Stimulated activated CD8-positive, alpha-beta memory T cell treated with anti-CD3 and anti-CD28 coated beads, Interleukin-15, amount 100 ng/mL, for 24 hours (primary cell): ENCODE results near the gene TMEM266.

Experiments
- DNase-seq: peaks from one replicate; pipeline ENCODE4 v3.0.0-alpha.2; 2020; ENCODE audit warnings: low read depth

TMEM266 gene

DNA sequence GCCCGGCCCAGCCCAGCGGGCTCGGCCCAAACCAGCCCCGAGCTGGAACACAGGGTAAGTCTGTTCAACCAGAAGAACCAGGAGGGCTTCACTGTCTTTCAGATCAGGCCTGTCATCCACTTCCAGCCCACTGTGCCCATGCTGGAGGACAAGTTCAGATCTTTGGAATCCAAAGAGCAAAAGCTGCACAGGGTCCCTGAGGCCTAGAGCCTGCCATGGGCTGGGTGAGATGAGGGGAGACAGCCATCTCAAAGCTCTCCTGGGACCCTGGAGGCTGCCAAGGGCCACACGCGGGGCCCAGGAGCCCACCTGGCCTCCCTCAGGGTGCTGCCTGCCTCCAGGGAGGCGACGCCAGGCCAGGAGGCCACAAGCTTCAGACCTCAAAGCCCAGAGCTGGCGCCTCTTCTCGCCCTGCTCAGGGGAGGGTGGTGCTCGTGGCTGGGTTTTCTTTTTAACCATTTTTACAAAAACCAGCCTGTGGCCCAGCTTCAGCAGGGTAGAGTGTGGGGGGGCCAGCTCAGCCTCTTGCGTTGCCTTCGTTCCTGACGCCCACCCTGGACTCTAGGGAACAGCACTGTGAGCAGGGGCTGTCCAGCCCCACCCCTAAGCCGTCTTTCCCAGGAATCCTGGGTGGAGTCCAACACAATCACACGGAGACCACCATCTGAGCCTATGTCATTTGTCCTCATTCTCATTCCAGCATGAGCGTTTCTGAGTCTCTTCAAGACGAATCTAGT, 144.5 kb downstream of the TMEM266 start:
- DNase-seq, result no peak

DNA sequence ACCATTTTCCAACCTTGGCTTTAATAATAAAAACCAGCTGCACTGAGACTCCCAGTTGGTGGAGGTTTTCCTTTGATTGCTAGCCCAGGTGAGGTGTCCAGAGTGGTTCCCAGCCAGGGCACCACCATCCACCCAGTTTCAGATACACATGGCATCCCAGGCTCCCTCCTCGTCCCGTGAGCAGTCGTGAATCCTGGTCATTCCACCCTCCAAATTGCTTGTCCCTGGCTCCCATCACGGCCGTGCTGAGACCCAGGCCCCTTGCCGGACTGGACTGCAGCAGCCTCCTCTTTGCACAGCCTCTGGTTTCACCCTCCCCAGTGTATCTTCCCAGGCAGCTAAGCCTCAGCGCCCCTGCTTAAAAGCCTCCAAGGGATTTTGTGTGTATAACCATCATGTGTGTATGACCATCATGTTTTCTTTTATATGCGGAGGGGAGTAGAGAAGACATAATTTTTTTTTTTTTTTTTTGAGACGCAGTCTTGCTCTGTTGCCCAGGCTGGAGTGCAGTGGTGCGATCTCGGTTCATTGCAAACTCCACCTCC, 145.2 kb downstream of the TMEM266 start:
- DNase-seq, result no peak

DNA sequence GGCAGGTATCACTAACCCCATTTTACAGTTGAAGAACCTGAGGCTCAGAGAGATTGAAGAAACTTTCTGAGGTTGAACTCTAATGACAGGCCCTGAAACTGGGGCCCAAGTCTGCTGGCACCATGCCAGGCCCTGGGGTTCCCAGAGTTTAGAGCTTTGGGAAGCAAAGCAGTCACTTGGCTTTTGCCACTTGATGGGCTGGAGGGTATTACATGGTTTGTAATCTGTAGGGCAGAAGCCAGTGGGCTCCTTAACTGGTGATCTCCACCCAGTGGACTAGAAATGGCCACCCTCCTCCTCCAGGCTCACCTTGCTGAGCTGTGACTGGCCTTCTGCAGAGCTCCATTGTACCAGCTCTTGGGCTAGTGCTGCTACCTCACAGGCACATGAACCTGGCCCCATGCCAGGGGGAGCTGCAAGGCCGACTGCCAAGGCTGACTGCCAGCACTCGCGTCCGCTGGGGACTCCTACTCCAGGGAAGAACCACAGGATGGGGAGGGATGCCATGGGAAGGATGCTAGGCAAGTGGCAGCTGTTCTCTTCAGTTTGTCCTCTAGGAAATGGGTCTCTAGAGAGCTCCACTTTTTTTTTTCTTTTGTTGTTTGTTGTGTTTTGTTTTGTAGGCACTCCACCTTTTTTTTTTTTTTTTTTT, 146.7 kb downstream of the TMEM266 start:
- no peak for DNase-seq

DNA sequence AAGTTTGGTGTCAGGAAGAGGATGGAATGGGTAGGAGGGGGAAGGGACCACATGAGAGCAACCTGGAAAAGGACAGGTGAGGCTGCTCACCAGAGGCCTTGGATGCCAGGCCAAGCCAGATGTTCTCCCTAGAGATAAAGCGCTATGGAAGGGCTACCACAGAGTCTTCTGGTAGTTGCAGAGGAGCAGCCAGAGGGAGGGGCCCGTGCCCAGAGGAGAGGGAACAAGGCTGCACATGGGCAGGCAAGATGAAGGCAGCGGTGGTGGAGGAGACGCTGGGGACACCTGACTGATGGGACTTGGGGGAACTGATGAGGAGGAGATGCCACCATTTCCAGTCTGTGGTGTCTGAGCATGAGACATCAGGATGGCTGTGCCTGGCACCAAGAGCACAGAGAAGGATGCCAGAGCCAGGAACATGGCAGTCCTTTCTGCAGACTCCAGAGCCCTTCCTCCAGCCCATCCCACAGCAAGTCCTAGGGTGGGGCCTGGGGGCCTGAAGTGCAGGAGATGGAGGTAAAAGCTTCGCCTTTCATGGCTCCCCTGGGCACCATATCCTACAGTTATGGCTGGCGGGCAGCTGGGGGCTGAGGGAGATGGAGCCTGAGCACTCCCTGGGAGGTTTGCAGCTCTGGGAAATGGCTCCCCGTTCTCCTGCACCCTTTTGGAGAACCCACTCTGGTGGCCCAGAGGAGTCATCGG, 148.4 kb downstream of the TMEM266 start:
- no peak for DNase-seq

DNA sequence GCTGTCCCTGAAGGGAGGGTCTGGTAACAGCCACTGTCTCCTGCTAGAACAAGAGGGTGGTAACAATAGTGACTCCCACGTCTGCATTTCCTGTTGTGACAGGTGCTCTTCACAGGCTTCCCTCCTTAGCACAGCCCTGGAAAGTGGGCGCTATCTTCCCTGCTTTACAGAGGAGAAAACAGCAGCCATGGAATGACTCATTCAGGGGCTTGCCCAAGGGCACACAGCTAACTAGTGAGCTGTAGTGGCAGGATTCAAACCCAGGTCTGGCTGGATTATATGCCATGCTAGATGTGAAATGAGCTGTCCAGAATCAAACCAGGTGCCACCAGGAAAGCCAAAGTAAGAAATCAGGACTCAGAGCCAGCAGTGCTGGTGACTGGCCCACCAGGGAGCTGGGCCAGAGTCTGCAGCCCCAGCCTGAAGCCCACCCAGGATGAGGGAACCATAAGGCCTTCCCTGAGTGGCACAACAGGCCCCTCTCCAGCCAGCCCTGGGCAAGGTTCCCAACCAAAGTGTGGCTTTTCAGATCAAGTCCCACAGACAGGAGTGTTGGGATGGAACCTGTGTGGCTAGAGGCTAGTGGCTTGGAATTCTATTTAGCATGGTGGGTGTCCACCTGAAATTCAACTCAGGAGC, 149.1 kb downstream of the TMEM266 start:
- DNase-seq, result no peak

DNA sequence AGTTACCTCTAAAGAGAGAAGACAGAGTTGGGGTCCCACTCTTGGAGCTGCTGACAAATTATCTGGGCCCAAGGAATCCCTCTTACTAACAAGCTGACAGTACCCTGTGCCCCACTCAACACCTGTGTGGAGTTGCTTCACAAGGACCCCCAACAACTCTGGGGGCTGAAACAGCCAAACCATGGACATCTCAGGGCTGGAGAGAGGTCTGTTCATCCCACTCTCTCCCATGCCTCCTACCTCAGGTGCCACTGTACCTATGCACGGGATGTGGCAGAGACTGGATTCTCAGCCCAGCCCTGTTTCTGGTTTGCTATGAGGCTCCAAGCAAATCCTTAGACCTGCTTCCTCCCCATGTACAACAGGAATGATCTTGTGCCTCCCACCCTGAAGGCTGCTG, 149.7 kb downstream of the TMEM266 start:
- DNase-seq, result no peak

DNA sequence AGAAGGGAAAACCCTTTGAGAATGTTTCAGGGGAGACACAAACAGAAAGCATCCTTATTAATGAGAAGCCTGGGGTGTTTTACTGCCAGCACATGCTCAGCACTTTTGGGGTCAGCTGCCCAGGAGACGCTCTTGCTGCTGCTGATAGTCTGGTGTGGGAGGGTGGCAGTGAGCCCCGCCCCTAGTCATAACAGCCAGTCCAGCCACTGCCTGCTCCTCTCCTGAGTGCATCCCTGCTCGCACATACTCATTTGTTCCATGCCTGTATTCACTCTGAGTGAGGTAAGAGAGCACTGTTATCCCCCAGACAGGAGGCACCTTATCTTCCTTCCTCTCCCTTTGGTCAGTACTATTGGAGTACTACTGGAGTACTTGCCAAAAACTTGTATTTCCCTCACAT, 150.2 kb downstream of the TMEM266 start:
- no peak for DNase-seq

DNA sequence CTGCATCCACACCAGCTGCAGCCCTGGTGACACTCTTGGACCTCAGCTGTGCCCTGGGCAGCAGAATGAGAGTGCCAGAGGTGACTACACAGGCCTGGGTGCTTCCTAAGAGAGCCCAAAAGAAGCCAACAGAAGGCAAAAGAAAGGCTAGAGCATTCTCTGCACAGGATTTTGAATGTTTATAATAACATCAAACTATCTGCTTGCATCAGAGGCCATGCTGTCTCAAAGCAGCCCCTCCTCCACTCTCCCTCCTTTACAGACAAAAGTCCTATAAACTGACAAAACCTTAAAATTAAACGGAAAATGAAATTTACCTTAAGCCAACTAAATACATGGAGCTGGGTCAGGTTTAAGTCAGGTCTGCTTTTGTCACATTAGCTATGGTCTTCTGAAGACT, 155.8 kb downstream of the TMEM266 start:
- no peak for DNase-seq

DNA sequence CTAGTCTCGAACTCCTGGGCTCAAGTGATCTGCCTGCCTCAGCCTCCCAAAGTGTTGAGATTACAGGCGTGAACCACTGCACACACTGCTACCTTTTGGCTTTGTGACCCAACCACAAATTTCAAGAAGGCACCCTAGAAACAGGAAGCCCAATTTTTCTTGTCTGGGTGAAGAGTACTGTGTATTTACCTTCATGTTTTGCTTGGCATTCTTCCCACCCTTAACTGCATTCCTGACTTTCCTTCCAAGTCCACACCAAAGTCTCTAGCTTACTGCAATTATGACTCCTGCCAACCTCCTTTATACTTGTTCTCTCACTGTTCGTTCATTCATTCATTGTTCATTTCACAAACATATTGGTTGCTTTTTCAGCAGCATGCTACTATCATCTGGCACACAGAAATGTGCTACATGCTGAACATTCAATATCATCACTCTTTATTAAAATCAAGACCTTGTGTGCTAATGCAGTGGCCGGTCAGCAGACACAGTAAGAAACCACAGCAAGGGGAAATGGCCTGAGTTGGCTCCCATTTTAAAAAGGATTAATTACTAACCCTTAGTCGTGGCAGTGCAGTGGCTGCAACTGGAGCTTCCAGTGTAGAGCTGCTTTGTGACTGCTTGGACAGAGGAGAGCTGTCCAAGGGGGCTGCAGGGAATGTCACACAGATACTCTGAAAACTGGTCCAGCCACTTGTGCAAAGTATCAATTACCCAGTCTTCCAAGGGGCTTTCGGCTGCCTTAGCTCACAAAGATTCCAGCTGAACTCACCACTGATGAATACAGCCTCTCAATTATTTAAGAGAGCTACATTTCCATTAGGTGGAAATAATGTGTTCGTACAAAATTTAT, 157.5 kb downstream of the TMEM266 start:
- DNase-seq, result no peak

DNA sequence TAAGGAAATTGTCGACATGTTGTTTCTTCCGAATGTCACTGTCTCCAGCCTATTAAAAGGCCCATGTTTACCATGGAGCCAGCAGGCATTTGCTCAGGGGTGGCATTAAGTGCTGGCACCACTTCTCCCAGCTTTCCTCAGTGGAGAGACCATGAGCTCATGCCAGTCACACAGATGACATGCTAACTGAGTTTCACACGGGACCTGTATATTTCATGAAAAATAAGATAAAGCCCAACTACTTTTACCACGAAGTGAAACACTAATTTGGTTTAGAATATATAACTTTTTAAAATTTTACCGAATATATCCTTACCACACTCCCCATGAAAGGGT, 158.1 kb downstream of the TMEM266 start:
- no peak for DNase-seq

DNA sequence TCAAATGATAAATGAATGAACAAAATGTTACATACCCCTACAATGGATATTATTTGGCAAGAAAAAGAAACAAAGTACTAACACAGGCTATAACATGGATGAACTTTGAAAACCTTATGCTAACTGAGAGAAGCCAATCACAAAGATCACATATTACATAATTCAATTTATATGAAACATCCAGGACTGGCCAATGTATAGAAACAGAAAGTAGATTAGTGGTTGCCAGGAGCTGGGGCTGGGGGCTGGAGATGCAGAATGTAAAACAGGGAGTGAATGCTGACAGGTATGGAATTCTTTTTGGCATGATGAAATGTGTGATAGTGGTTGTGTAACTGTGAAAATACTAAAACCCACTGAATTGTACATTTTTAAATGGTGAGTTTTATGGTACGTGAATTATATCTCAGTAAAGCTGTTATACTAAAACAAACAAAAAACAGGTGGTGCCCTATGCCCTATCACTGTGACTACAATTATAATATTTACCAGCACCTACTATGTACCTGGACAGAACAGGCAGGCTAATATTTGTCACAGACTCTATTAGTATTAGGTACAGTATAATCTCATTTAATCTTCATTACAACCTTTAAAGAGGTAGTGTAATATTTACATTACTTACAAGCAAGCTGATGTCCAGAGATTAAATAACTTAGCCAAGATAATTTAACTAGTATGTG, 161.4 kb downstream of the TMEM266 start:
- no peak for DNase-seq

DNA sequence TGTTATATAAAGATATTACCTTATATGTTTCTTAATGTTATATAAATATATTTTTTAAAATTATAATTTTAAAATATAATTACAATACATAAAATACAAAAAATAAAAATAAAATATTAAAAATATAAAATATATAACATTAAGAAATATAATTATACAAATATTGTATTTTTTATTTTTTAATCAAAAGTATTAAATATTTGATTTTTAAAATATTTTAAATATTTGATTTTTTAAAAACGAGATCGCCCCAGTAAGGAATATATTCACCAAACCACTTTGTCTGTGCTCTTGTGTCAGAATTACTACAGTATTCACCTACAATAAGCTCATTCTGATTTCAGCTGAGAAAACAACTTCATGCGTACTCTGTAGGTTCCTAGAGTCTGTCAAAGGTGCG, 162.4 kb downstream of the TMEM266 start:
- DNase-seq, result no peak

DNA sequence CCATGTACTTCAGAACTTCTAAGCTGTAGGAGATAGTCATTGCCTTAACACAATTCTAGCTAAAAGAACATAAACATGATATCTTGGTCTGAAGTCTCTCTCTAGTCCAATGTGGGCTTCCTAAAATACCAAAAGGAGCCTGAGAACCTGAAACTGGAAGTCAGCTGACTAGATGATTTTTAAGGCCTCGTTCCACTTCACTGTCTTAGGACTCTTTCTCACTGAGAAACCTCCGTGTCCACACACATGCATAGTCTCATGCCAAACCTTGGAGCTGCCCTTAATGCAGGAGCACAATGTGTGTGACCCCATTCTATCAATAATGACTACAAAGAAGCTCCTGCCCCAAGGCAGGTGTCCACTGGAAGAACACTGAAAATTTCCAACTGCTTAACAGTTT, 163.7 kb downstream of the TMEM266 start:
- no peak for DNase-seq

DNA sequence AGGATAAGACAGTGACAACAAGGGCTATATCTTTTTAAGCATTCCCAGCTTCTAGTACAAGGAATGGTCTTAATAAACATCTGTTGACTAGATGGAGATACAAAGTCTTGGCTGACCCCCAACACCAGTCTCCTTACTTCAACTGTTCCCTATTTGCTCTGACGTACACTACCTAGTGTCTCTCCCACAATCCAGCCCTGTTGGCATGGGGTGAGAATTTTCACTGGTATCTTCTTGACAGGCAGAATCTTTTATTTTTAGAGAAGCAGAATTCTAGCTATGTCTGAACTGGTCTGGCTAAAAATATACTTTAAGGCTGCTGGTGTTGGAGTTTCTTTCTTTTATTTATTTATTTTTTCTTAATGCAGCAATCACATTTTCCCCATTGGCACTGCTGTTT, 169.5 kb downstream of the TMEM266 start:
- DNase-seq, result no peak

DNA sequence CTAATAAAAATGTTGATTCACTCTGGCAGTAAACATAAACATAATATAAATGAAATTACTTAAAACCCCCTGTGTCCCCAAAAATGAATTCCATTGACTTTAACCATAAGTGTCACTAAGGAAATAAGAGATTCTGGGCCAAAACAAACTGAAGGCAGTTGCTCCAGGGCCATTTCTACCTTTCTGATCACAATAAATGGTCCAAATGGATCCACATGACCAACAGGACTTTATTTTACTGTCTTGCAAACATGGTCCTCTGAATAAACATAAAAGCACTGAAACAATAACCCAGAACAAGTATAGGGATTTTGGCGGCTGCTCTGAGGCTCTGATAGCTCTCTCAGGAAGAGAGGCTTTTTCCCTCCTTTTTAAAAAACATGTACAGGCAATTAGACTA, 174.1 kb downstream of the TMEM266 start:
- no peak for DNase-seq

DNA sequence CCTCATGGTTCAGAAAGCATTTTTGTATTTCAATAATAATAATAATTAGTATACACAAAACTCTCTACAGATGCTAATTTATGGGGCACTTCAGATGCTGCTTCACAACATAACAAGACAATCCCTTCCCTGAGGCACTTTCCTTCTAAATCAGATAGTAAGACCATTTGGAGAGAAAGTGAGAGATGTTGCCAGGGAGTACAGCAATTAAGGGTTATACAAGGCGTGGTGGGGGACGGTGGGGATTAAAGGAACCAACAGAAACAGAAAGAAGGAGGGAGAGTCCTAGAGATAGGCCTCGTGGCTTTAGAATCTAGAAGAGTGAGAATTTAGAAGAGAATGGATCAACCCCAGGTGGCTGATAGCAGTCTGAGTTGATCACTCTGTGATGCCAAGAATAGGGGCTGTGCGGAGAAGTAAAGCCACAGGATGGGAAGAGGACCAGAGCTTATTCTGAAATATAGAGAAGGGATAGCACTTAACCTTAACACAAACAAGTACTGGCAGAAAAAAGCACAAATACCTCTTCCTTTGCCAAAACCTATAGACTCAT, 174.6 kb downstream of the TMEM266 start:
- no peak for DNase-seq

DNA sequence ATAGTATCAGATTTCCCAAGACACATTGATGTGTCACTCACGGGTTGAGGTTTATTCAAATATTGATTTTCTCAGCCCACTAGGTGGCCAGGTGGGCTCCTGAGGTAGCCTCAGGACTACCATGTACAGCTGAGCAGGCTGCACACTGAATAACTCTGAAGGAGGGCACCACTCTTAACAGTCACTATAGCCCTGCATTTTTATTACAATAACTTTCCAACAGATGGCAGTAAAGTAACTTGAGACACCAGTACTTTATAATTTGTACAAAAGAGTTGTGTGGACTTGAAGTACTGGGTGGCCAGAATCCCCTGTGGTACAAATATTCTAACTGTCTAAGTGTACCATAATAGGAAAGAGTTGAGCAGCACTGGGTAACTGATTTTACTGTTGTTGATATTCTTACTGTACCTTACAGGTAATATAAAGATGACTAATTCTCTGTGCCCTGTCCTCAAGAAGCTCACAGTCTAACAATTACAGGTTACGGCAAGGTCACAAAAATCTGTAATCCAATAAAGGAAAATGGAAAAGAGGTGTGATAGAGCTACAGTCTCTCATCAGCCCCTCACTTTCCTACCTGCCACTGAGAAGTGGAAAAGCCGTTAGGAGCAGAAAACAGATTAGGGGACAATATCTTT, 175.5 kb downstream of the TMEM266 start:
- DNase-seq, result no peak

DNA sequence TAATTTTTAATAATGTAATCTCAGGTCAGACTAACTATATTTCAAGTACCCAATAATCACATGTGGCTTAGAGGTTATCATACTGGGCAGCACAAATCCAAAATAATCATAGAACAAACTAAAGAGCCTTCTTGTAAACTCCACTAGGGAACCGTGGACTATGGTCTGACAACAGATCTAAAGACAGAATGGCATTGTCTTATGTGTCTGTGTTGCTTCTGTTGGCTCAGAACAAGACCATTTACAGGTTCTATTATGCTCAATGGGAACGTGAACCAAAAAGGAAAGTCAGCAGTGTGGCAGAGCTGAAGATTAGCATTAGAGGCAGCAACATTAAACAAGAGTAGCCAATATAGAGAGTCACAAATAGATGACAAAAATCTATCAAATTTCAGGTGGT, 176.6 kb downstream of the TMEM266 start:
- no peak for DNase-seq

DNA sequence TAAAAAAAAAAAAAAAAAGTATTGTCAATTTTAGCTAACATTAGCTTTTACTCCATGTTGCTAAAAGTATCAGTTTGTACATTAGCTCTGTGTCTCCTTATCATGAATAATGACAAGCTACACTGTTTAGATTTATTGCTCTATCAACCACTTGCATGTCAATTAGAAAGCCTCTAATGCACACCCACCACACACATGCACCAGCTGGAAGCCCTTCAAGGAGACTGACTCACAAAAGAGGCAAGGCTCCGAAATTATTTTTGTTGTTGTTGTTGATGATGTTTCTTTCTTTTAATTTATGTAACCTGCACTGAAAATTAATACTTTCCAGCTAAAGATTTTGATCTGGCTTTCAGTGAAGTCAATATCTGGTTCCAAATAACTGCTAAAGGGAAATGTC, 180.0 kb downstream of the TMEM266 start:
- DNase-seq, result no peak

DNA sequence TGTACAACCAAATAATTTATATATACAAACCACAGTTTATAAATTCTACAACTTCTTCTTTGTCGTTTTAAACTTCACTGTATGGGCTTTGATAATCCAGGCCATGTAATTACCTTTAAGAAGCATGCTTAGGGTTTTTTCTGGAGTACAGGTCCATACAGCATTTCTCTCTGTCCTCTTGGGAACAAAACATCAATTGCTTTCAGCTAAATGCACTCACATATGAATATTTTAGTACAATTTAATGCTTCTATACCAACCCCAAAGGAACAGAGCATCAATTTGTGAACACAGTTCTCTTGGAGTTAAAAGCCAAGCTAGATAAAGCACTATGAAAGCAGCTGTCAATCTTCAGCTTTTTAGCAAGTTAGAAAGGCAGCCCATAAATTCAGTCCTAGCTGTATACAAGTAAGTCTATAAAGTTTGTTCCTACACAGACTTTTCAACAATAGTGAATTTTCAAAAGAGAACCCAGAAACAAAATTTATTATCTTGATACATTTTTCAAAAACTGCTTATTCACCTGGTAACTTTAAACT, 185.4 kb downstream of the TMEM266 start:
- DNase-seq, result no peak
